Measurements from ENCODE around the gene ZFY.

DNA sequence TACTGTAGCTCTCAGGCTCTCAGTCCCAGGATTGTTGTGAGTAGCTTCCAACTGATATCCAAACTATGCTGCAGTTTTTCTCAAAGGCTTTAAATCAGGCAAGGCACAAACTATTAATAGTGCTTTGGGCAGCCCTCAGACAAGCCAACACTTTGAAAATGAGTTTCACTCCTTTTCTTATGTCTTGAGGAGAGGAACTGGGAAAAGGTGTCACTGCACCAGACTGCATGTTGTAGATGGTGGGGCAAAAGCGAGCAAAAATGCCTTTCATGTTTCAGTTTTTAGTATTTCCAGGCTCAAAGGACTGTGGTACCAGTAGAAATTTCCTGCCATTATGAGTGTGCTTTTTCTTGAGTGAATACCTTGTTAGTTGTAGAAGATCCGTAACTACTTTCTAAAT, 39.1 kb upstream of the ZFY start:
- TF ChIP-seq, protein P1, sequence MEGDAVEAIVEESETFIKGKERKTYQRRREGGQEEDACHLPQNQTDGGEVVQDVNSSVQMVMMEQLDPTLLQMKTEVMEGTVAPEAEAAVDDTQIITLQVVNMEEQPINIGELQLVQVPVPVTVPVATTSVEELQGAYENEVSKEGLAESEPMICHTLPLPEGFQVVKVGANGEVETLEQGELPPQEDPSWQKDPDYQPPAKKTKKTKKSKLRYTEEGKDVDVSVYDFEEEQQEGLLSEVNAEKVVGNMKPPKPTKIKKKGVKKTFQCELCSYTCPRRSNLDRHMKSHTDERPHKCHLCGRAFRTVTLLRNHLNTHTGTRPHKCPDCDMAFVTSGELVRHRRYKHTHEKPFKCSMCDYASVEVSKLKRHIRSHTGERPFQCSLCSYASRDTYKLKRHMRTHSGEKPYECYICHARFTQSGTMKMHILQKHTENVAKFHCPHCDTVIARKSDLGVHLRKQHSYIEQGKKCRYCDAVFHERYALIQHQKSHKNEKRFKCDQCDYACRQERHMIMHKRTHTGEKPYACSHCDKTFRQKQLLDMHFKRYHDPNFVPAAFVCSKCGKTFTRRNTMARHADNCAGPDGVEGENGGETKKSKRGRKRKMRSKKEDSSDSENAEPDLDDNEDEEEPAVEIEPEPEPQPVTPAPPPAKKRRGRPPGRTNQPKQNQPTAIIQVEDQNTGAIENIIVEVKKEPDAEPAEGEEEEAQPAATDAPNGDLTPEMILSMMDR (IDR thresholded peaks at IDR 0.05 in 8 of 11, conservative IDR thresholded peaks at IDR 0.05 in 3 of 11): no peak
- no peak for TF ChIP-seq POLR2A (IDR thresholded peaks at IDR 0.05)
- TF ChIP-seq POLR2AphosphoS5 (IDR thresholded peaks at IDR 0.05): no peak

All from spleen (tissue), 7 donors.